Left lung (tissue), 10 donors: ENCODE data around the gene WDR26. TPM values are rescaled to one million over a fixed set of nuclear protein-coding genes. Genes with fewer than 3 reads are reported as not detected.

Experiments
- ATAC-seq: fragments of 200-7000 bp; cut with Tn5 transposase; one replicate; pipeline ENCODE4 v1.9.1; 2020; ENCODE audit warnings: moderate library complexity
- DNase-seq, 4 donors: peaks; one replicate each; pipeline ENCODE4 v3.0.0-alpha.2; 2013 to 2020
- H3K27ac ChIP-seq, 2 donors: fragments of 200-600 bp; sonication (generic) in 1 of 2; one replicate each; pipeline versions ENCODE4 v1.5.0 to v1.8.0; 2020 to 2021
- H3K27me3 ChIP-seq, 2 donors: fragments of 200-600 bp; sonication (generic) in 1 of 2; one replicate each; pipeline versions ENCODE4 v1.5.0 to v1.8.0; 2020 to 2021
- H3K36me3 ChIP-seq, 2 donors: fragments of 200-600 bp; sonication (generic) in 1 of 2; one replicate each; pipeline versions ENCODE4 v1.5.0 to v1.8.0; 2020 to 2021
- H3K4me1 ChIP-seq, 2 donors: fragments of 200-600 bp; one replicate each; pipeline ENCODE4 v1.8.0; 2021
- H3K4me3 ChIP-seq, 2 donors: fragments of 200-600 bp; sonication (generic) in 1 of 2; one replicate each; pipeline versions ENCODE4 v1.5.0 to v1.8.0; 2020 to 2021; ENCODE audit warnings: mild to moderate bottlenecking in 1 of 2
- H3K9me3 ChIP-seq, 2 donors: fragments of 200-600 bp; sonication (generic) in 1 of 2; one replicate each; pipeline versions ENCODE4 v1.5.0 to v1.8.0; 2020 to 2021
- CTCF ChIP-seq, 2 donors: fragments of 200-600 bp; sonication (generic) in 1 of 2; IDR thresholded peaks; one replicate each; pipeline versions ENCODE4 v1.5.0 to v1.8.0; 2021; ENCODE audit warnings: antibody characterized with exemption in 2 of 2
- intact Hi-C, 2 donors: fragments of 100-400 bp; cut with DNase I; formaldehyde crosslinking; loops; one replicate each; pipeline versions ENCODE4 v1.11.2 to v1.14.2; 2022
- polyA plus RNA-seq, 6 donors: library from polyadenylated mRNA; unstranded; fragments of 120-200 nt; gene quantifications; one replicate each; pipeline ENCODE4 v1.2.1, GENCODE V29; 2013; ENCODE audit not compliant: insufficient read length in 6 of 6
- total RNA-seq, 2 donors: library from RNA; stranded (reverse); fragmentation: NEBNext Ultra II Directional; extraction: Animal tissue kit (Norgen Biotek cat#: 25700); gene quantifications; one replicate each; pipeline ENCODE4 v1.2.1, GENCODE V29; 2021
- donor health status: DM: no; HTN: yes; CAD: no.
- donor health status: DM: no; HTN: no; CAD: no.

WDR26 gene
- total and polyA plus RNA-seq, 8 donors = 84.5 to 108 (median 97.5) TPM

GRCh38 chr1:224387302-224387912, 47.2 kb downstream of the WDR26 start:
- Histone ChIP-seq H3K9me3 (no peaks in the 10 kb centered on the region), H3K4me1 (peaks cover 0 to 38% of the 10 kb centered on the region in 2 donors), H3K27me3 (no peaks in the 10 kb centered on the region), H3K36me3 (peaks cover 0 to 64% of the 10 kb centered on the region in 2 donors), H3K4me3 (no peak overlapping the region), H3K27ac (no peak overlapping the region)
- peak; percentile 43 for ATAC-seq
- DNase-seq = no peak
- no peak for TF ChIP-seq CTCF (IDR thresholded peaks at IDR 0.05)
- intact Hi-C loops = no loop called here

- ATAC-seq (no peak), DNase-seq (no peak)
- H3K4me1 ChIP-seq = peaks cover 0 to 71% of the 10 kb centered on the region in 2 donors
- peaks cover 0 to 42% of the 10 kb centered on the region in 2 donors for H3K36me3 ChIP-seq
- H3K9me3 ChIP-seq = no peaks in the 10 kb centered on the region
- intact Hi-C loops = no loop called here
- no peak overlapping the region for H3K4me3 ChIP-seq
- no peaks in the 10 kb centered on the region for H3K27me3 ChIP-seq
- TF ChIP-seq CTCF (IDR thresholded peaks at IDR 0.05) = no peak
- peak overlapping the region in 1 of 2 donors; percentile 37 for H3K27ac ChIP-seq
These were observed 51.4 kb downstream of the WDR26 start for GRCh38 chr1:224383218-224383617.

- no peaks in the 10 kb centered on the region for H3K27me3 ChIP-seq
- intact Hi-C loops = no loop called here
- no peak for ATAC-seq
- TF ChIP-seq CTCF (IDR thresholded peaks at IDR 0.05) = no peak
- no peak overlapping the region for H3K4me3 ChIP-seq
- DNase-seq = no peak
- no peak overlapping the region for H3K27ac ChIP-seq
- H3K4me1 ChIP-seq = peaks cover 0 to 83% of the 10 kb centered on the region in 2 donors
- H3K36me3 ChIP-seq = peaks cover 0 to 46% of the 10 kb centered on the region in 2 donors
- H3K9me3 ChIP-seq = no peaks in the 10 kb centered on the region
These were observed 52.6 kb downstream of the WDR26 start for GRCh38 chr1:224381880-224382548.

GRCh38 chr1:224380003-224380402, 54.6 kb downstream of the WDR26 start:
- intact Hi-C loops = no loop called here
- peak in 1 of 4 donors; percentile 37 for DNase-seq
- peak; percentile 52 for ATAC-seq
- Histone ChIP-seq H3K36me3 (peaks cover 0 to 61% of the 10 kb centered on the region in 2 donors), H3K4me3 (no peak overlapping the region), H3K27me3 (no peaks in the 10 kb centered on the region), H3K4me1 (peaks cover 0 to 72% of the 10 kb centered on the region in 2 donors), H3K27ac (peak overlapping the region in 1 of 2 donors; percentile 65), H3K9me3 (no peaks in the 10 kb centered on the region)
- no peak for TF ChIP-seq CTCF (IDR thresholded peaks at IDR 0.05)

GRCh38 chr1:224378855-224379631, 55.6 kb downstream of the WDR26 start:
- peaks cover 0 to 66% of the 10 kb centered on the region in 2 donors for H3K36me3 ChIP-seq
- no peaks in the 10 kb centered on the region for H3K9me3 ChIP-seq
- TF ChIP-seq CTCF (IDR thresholded peaks at IDR 0.05) = no peak
- peaks cover 0 to 72% of the 10 kb centered on the region in 2 donors for H3K4me1 ChIP-seq
- intact Hi-C loops = no loop called here
- DNase-seq (no peak), ATAC-seq (no peak)
- H3K4me3 ChIP-seq = no peak overlapping the region
- no peaks in the 10 kb centered on the region for H3K27me3 ChIP-seq
- peak overlapping the region in 1 of 2 donors; percentile 65 for H3K27ac ChIP-seq
